Fibroblast of villous mesenchyme (primary cell): ENCODE results near the gene TMEM121. TPM values are rescaled to one million over a fixed set of nuclear protein-coding genes. Genes with fewer than 3 reads are reported as not detected.
A peak's percentile ranks its signal among the peaks of the same experiment; 100 is the strongest.

Experiments used
- DNase-seq: peaks from one replicate; pipeline ENCODE4 v3.0.0-alpha.2; 2010; ENCODE audit warnings: low read depth
- H3K4me3 ChIP-seq: 2 replicates; pipeline ENCODE4 v1.5.1; 2011; ENCODE audit warnings: low read depth, mild to moderate bottlenecking, low read length
- CTCF ChIP-seq: IDR thresholded peaks from 2 replicates; pipeline ENCODE4 v1.5.1; 2012; ENCODE audit warnings: low read depth, mild to moderate bottlenecking, low read length; ENCODE audit not compliant: insufficient read depth
- total RNA-seq: library from RNA; depleted of rRNA; stranded (reverse); fragments of >200 nt; gene quantifications from 2 replicates; pipeline ENCODE4 v1.2.3, GENCODE V29; 2012

The TMEM121 gene
- total RNA-seq, 1 donor = 5.2 TPM

- TF ChIP-seq CTCF = no peak
- DNase-seq = no peak
- peak overlapping the region; percentile 65 for H3K4me3 ChIP-seq
Observed at GRCh38 chr14:105526776-105527380, 495 bp downstream of the TMEM121 start.

GRCh38 chr14:105527381-105527825, 1.0 kb downstream of the TMEM121 start:
- peak overlapping the region; percentile 65 for H3K4me3 ChIP-seq
- DNase-seq = no peak
- no peak for TF ChIP-seq CTCF

- DNase-seq = peak; percentile 67
- TF ChIP-seq CTCF = peak; percentile 73
Observed at GRCh38 chr14:105527826-105528585, 1.6 kb downstream of the TMEM121 start.

GRCh38 chr14:105528586-105529318, 2.4 kb downstream of the TMEM121 start:
- H3K4me3 ChIP-seq = no peak overlapping the region
- no peak for TF ChIP-seq CTCF
- no peak for DNase-seq

More at GRCh38 chr14:105527826-105528585, 1.6 kb downstream of the TMEM121 start:
- H3K4me3 ChIP-seq = peak overlapping the region; percentile 65

GRCh38 chr14:105529319-105529568, 2.9 kb downstream of the TMEM121 start:
- no peak for TF ChIP-seq CTCF
- no peak for DNase-seq
- H3K4me3 ChIP-seq = no peak overlapping the region

- H3K4me3 ChIP-seq = no peak overlapping the region
- no peak for DNase-seq
- TF ChIP-seq CTCF = no peak
Observed at GRCh38 chr14:105529569-105530284, 3.3 kb downstream of the TMEM121 start.
